A549 (cell line): Measurements from ENCODE around the gene EDA. TPM values are rescaled to one million over a fixed set of nuclear protein-coding genes. Genes with fewer than 3 reads are reported as not detected.

Source experiments
- ATAC-seq, 2 experiments: fragments of 200-7000 bp in 1 of 2; fragments of >200 bp in 1 of 2; cut with Nextera tagmentation in 1 of 2; cut with Tn5 transposase in 1 of 2; 3 replicates each; pipeline versions ENCODE4 v1.8.0 to v1.9.1; 2018 to 2020; ENCODE audit warnings: mild to moderate bottlenecking in 1 of 2, moderate library complexity in 1 of 2
- CTCF ChIA-PET: fragments of 300-600 bp; sonication (Branson Sonifier 250); formaldehyde crosslinking; extraction: SDS; loops from one replicate; lab custom pipeline; 2021; ENCODE audit warnings: antibody characterized with exemption, inconsistent platforms; lab: Yijun Ruan, JAX
- POLR2A ChIA-PET: fragments of 350-600 bp; formaldehyde crosslinking; extraction: SDS; loops from one replicate; lab custom pipeline; 2021; ENCODE audit warnings: antibody characterized with exemption, inconsistent platforms; lab: Yijun Ruan, JAX
- DNase-seq, 2 experiments: peaks; one replicate each; pipeline versions ENCODE4 v3.0.0 to v3.0.0-alpha.2; 2011 to 2016; ENCODE audit warnings: low read depth in 1 of 2, low spot score in 1 of 2
- FAIRE-seq: peaks from 2 replicates; lab custom pipeline; 2011; peaks lifted over from hg19 to GRCh38; lab: Jason Lieb, UNC
- H3K27ac ChIP-seq, 2 experiments: fragments of >200 bp; sonication (Bioruptor Twin); formaldehyde crosslinking; 3 replicates each; pipeline ENCODE4 v1.5.1; 2016 to 2017
- H3K4me1 ChIP-seq: fragments of >200 bp; sonication (Bioruptor Twin); formaldehyde crosslinking; 3 replicates; pipeline ENCODE4 v1.6.1; 2016
- H3K4me2 ChIP-seq: fragments of >200 bp; sonication (Bioruptor Twin); formaldehyde crosslinking; 3 replicates; pipeline ENCODE4 v1.6.1; 2016
- H3K4me3 ChIP-seq: fragments of >200 bp; sonication (Bioruptor Twin); formaldehyde crosslinking; 3 replicates; pipeline ENCODE4 v1.5.1; 2016
- H3K9me3 ChIP-seq: fragments of >200 bp; sonication (Bioruptor Twin); formaldehyde crosslinking; 3 replicates; pipeline ENCODE4 v1.6.1; 2016
- BHLHE40 ChIP-seq: IDR thresholded peaks from 2 replicates; pipeline ENCODE4 v1.6.1; 2012; ENCODE audit warnings: low read depth, low read length, inconsistent platforms
- CHD4 ChIP-seq: fragments of 200-600 bp; sonication (generic); IDR thresholded peaks from 2 replicates; pipeline ENCODE4 v1.6.1; 2016; ENCODE audit warnings: antibody characterized with exemption, mild to moderate bottlenecking, borderline replicate concordance
- CTCF ChIP-seq: fragments of >200 bp; sonication (Bioruptor Twin); formaldehyde crosslinking; IDR thresholded peaks from 3 replicates; pipeline ENCODE4 v1.5.1; 2016
- EHMT2 ChIP-seq: fragments of 200-600 bp; sonication (generic); IDR thresholded peaks from 2 replicates; pipeline ENCODE4 v1.6.1; 2016; ENCODE audit warnings: antibody characterized with exemption, low read depth, mild to moderate bottlenecking, moderate library complexity
- ESRRA ChIP-seq: fragments of 150-350 bp; IDR thresholded peaks from 2 replicates; pipeline ENCODE4 v1.6.1; 2014; ENCODE audit warnings: mild to moderate bottlenecking, low read length, borderline replicate concordance
- FOSB ChIP-seq: fragments of 250-450 bp; sonication (Bioruptor Pico); IDR thresholded peaks from 2 replicates; pipeline ENCODE4 v1.5.0; 2020; ENCODE audit warnings: mild to moderate bottlenecking, moderate library complexity
- FOXS1 ChIP-seq: fragments of 250-450 bp; sonication (Bioruptor Pico); IDR thresholded peaks from 2 replicates; pipeline ENCODE4 v1.5.0; 2020; ENCODE audit warnings: mild to moderate bottlenecking, moderate library complexity
- HDAC2 ChIP-seq: fragments of 200-600 bp; sonication (generic); IDR thresholded peaks from 2 replicates; pipeline ENCODE4 v1.6.1; 2016
- HES2 ChIP-seq: fragments of >200 bp; sonication (Bioruptor Twin); formaldehyde crosslinking; IDR thresholded peaks from 2 replicates; pipeline ENCODE4 v1.6.1; 2016
- HEYL ChIP-seq: fragments of 250-450 bp; sonication (Bioruptor Pico); IDR thresholded peaks from 2 replicates; pipeline ENCODE4 v1.8.0; 2021; ENCODE audit warnings: mild to moderate bottlenecking, moderate library complexity
- MAFK ChIP-seq: fragments of 450-650 bp; IDR thresholded peaks from 2 replicates; pipeline ENCODE4 v1.6.1; 2014; ENCODE audit not compliant: partially characterized antibody
- MAZ ChIP-seq: fragments of 150-350 bp; IDR thresholded peaks from 2 replicates; pipeline ENCODE4 v1.6.1; 2014; ENCODE audit warnings: antibody characterized with exemption, low read depth, low read length, borderline replicate concordance
- NPAS2 ChIP-seq: fragments of 250-450 bp; sonication (Bioruptor Pico); IDR thresholded peaks from 2 replicates; pipeline ENCODE4 v1.8.0; 2022; ENCODE audit warnings: mild to moderate bottlenecking, moderate library complexity, borderline replicate concordance
- NR3C1 ChIP-seq: fragments of >200 bp; sonication (Bioruptor Twin); formaldehyde crosslinking; IDR thresholded peaks from 3 replicates; pipeline ENCODE4 v1.6.1; 2017
- POLR2A ChIP-seq: IDR thresholded peaks from 2 replicates; pipeline ENCODE4 v1.6.1; 2012; ENCODE audit warnings: mild to moderate bottlenecking, low read length
- RAD21 ChIP-seq, 2 experiments: fragments of >200 bp in 1 of 2; sonication (Bioruptor Twin) in 1 of 2; formaldehyde crosslinking in 1 of 2; IDR thresholded peaks in 1 of 2; conservative IDR thresholded peaks in 1 of 2; 2 replicates in 1 of 2; 3 replicates in 1 of 2; pipeline ENCODE4 v1.6.1; 2012 to 2018; ENCODE audit warnings: inconsistent platforms in 1 of 2
- SMC3 ChIP-seq: fragments of >200 bp; sonication (Bioruptor Twin); formaldehyde crosslinking; IDR thresholded peaks from 3 replicates; pipeline ENCODE4 v1.6.1; 2018; ENCODE audit warnings: inconsistent platforms
- TP53 ChIP-seq: fragments of 250-450 bp; sonication (Bioruptor Pico); IDR thresholded peaks from 2 replicates; pipeline ENCODE4 v1.5.0; 2021; ENCODE audit warnings: mild to moderate bottlenecking, moderate library complexity
- ZC3H11A ChIP-seq: fragments of 450-650 bp; IDR thresholded peaks from 2 replicates; pipeline ENCODE4 v1.6.1; 2014; ENCODE audit warnings: antibody characterized with exemption, mild to moderate bottlenecking
- WGBS: methylation state at CpG from one replicate; pipeline ENCODE4 v1.1.6; 2017; ENCODE audit errors: missing lambda C conversion rate; 5-methylcytosine and 5-hydroxymethylcytosine counted together
- polyA plus RNA-seq, 4 experiments: library from polyadenylated mRNA; depleted of rRNA in 3 of 4; stranded (reverse); fragments of >200 nt; fragmentation: RNase III in 1 of 4; extraction: RNeasy Plus Mini Kit Qiagen cat#74134 plus additional on column Dnase treatment in 1 of 4; gene quantifications; 2 replicates in 3 of 4; 3 replicates in 1 of 4; pipeline ENCODE4 v1.2.3, GENCODE V29; 2011 to 2017
- TF ChIP-seq, protein P1 (sequence below): fragments of >200 bp; sonication (Bioruptor Twin); formaldehyde crosslinking; IDR thresholded peaks from 3 replicates; pipeline ENCODE4 v1.6.1; 2016
- TF ChIP-seq, protein P2 (sequence below): fragments of 450-650 bp; IDR thresholded peaks from 2 replicates; pipeline ENCODE4 v1.6.1; 2014; ENCODE audit warnings: antibody characterized with exemption
- TF ChIP-seq, protein P3 (sequence below): IDR thresholded peaks from 2 replicates; pipeline ENCODE4 v1.6.1; 2012

The EDA gene
- polyA plus RNA-seq, 2 of the 4 experiments (the other 2 are of a cell fraction) = 0.25 to 0.26 TPM

- CTCF ChIA-PET = interaction anchor here (0.7 to 6.5 kb wide), 10 partner anchors 8 to 603 kb away, joined by 3 to 49 read pairs (median 3); no protein-coding TSS in a partner anchor
- H3K4me3 ChIP-seq = no peak overlapping the region
- H3K9me3 ChIP-seq = no peaks in the 10 kb centered on the region
- H3K4me1 ChIP-seq = no peaks in the 10 kb centered on the region
- no peak for DNase-seq
- 8% methylated on average over 2 of the region's 2 CpGs for WGBS
- no peak for FAIRE-seq
- no peak overlapping the region for H3K4me2 ChIP-seq
- H3K27ac ChIP-seq = no peak overlapping the region
- POLR2A ChIA-PET = no interaction called here
- ATAC-seq = no peak
- TF ChIP-seq MAFK = no peak
- TF ChIP-seq CHD4 = no peak
- no peak for TF ChIP-seq NR3C1
- no peak for TF ChIP-seq CTCF
- no peak for TF ChIP-seq ZC3H11A
- no peak for TF ChIP-seq SMC3
- TF ChIP-seq MAZ = no peak
- TF ChIP-seq TP53 (CRISPR knock-in tag) = no peak
- no peak for TF ChIP-seq FOSB (CRISPR knock-in tag)
- TF ChIP-seq, protein P1, sequence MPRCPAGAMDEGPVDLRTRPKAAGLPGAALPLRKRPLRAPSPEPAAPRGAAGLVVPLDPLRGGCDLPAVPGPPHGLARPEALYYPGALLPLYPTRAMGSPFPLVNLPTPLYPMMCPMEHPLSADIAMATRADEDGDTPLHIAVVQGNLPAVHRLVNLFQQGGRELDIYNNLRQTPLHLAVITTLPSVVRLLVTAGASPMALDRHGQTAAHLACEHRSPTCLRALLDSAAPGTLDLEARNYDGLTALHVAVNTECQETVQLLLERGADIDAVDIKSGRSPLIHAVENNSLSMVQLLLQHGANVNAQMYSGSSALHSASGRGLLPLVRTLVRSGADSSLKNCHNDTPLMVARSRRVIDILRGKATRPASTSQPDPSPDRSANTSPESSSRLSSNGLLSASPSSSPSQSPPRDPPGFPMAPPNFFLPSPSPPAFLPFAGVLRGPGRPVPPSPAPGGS = no peak
- no peak for TF ChIP-seq FOXS1 (CRISPR knock-in tag)
- TF ChIP-seq POLR2A = no peak
Measured at GRCh38 chrX:70032792-70033191, 416.9 kb downstream of the EDA start.

GRCh38 chrX:70033348-70034051, 417.6 kb downstream of the EDA start:
- TF ChIP-seq, protein P2, sequence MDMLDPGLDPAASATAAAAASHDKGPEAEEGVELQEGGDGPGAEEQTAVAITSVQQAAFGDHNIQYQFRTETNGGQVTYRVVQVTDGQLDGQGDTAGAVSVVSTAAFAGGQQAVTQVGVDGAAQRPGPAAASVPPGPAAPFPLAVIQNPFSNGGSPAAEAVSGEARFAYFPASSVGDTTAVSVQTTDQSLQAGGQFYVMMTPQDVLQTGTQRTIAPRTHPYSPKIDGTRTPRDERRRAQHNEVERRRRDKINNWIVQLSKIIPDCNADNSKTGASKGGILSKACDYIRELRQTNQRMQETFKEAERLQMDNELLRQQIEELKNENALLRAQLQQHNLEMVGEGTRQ = no peak
- no peak for TF ChIP-seq BHLHE40
- no peak for TF ChIP-seq ESRRA
- TF ChIP-seq CTCF = peak; percentile 36
- TF ChIP-seq RAD21 (conservative IDR thresholded peaks at IDR 0.05 in 1 of 2, IDR thresholded peaks at IDR 0.05 in 1 of 2) = peak; percentile 47 to 64; a peak in 4 of 5 replicates
- no peak for TF ChIP-seq HDAC2
- no peak for TF ChIP-seq HEYL (CRISPR knock-in tag)
- peak; percentile 33; the same call in 2 of the 3 replicates for TF ChIP-seq SMC3
- no peak for TF ChIP-seq TP53 (CRISPR knock-in tag)
- TF ChIP-seq NPAS2 (CRISPR knock-in tag) = no peak
- no peak for TF ChIP-seq POLR2A
- TF ChIP-seq CHD4 = no peak
- TF ChIP-seq, protein P3, sequence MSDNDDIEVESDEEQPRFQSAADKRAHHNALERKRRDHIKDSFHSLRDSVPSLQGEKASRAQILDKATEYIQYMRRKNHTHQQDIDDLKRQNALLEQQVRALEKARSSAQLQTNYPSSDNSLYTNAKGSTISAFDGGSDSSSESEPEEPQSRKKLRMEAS = no peak
- TF ChIP-seq HES2 = no peak
- TF ChIP-seq EHMT2 = no peak
- Histone ChIP-seq H3K9me3 (no peaks in the 10 kb centered on the region), H3K4me3 (no peak overlapping the region), H3K4me1 (no peaks in the 10 kb centered on the region), H3K4me2 (no peak overlapping the region), H3K27ac (no peak overlapping the region)
- DNase-seq (peak; percentile 17 to 40), ATAC-seq (peak in 1 of 2 experiments; percentile 81; a peak in 4 of 6 replicates), FAIRE-seq (no peak)
- WGBS = 48% methylated on average over 8 of the region's 10 CpGs
- CTCF ChIA-PET = interaction anchor here (0.8 to 6.5 kb wide), 10 partner anchors 8 to 604 kb away, joined by 3 to 49 read pairs (median 3); partner anchors contain the start of gene IGBP1
- POLR2A ChIA-PET = no interaction called here
